Psoas muscle (tissue), 8 donors: Measurements from ENCODE around the gene LMAN2. TPM values are rescaled to one million over a fixed set of nuclear protein-coding genes. Genes with fewer than 3 reads are reported as not detected.

Experiments
- ATAC-seq, 4 donors: fragments of 200-7000 bp; cut with Tn5 transposase; one replicate each; pipeline ENCODE4 v1.9.1; 2020; ENCODE audit warnings: moderate library complexity in 3 of 4, mild to moderate bottlenecking in 2 of 4
- DNase-seq, 2 donors: peaks; one replicate each; pipeline ENCODE4 v3.0.0-alpha.2; 2020
- H3K27ac ChIP-seq: fragments of 200-600 bp; one replicate; pipeline ENCODE4 v1.8.0; 2022
- H3K27me3 ChIP-seq, 3 donors: fragments of 200-600 bp in 1 of 3; one replicate each; pipeline versions ENCODE4 v1.6.1 to v1.8.0; 2013 to 2022; ENCODE audit warnings: low read length in 2 of 3, mild to moderate bottlenecking in 2 of 3, moderate library complexity in 1 of 3; ENCODE audit not compliant: insufficient read depth in 3 of 3
- H3K36me3 ChIP-seq, 2 donors: fragments of 200-600 bp in 1 of 2; one replicate each; pipeline versions ENCODE4 v1.6.1 to v1.8.0; 2013 to 2022; ENCODE audit warnings: low read depth in 1 of 2, mild to moderate bottlenecking in 1 of 2, moderate library complexity in 1 of 2; ENCODE audit not compliant: insufficient read depth in 1 of 2
- H3K4me1 ChIP-seq: fragments of 200-600 bp; one replicate; pipeline ENCODE4 v1.8.0; 2022
- H3K4me3 ChIP-seq: fragments of 200-600 bp; one replicate; pipeline ENCODE4 v1.8.0; 2022; ENCODE audit warnings: mild to moderate bottlenecking
- H3K9me3 ChIP-seq: fragments of 200-600 bp; one replicate; pipeline ENCODE4 v1.8.0; 2022
- CTCF ChIP-seq: fragments of 200-600 bp; IDR thresholded peaks from one replicate; pipeline ENCODE4 v1.8.0; 2022; ENCODE audit warnings: antibody characterized with exemption
- WGBS, 3 donors: extraction: QIAGEN DNeasy Blood & Tissue Kit; methylation state at CpG; one replicate each; pipeline versions ENCODE4 v1.1.6 to v1.1.7; 2013; 5-methylcytosine and 5-hydroxymethylcytosine counted together
- intact Hi-C, 2 donors: fragments of 100-400 bp; cut with DNase I; formaldehyde crosslinking; loops; one replicate each; pipeline versions ENCODE4 v1.11.0 to v1.14.2; 2022
- polyA plus RNA-seq, 3 donors: library from polyadenylated mRNA; stranded (reverse); fragments of 200-250 nt; gene quantifications; one replicate each; pipeline ENCODE4 v1.2.3, GENCODE V29; 2013
- total RNA-seq, 4 donors: library from RNA; stranded (reverse); fragmentation: NEBNext Ultra II Directional in 2 of 4; extraction: Animal tissue kit (Norgen Biotek cat#: 25700) in 2 of 4; gene quantifications; one replicate each; pipeline versions ENCODE4 v1.2.1 to v1.2.4, GENCODE V29; 2021 to 2023
- donor health status: healthy with polysubstance abuse.
- donor health status: DM: no; HTN: no; CAD: no; lungs with moderate emphysema.
- donor health status: Bipolar disorder and iron deficiency.
- donor health status: healthy.
- donor health status: DM: yes; HTN: yes; CAD: no.
- donor health status: DM: no; HTN: no; CAD: no.
- donor health status: DM: no; HTN: no; CAD: no.
- donor health status: DM: yes; HTN: yes; CAD: no.

LMAN2 gene
- total and polyA plus RNA-seq, 7 donors: 28.7 to 193 (median 55.8) TPM

- Histone ChIP-seq H3K9me3 (no peaks in the 10 kb centered on the region), H3K4me3 (peak overlapping the region; percentile 6), H3K36me3 (peaks cover 0 to 43% of the 10 kb centered on the region in 2 donors), H3K27me3 (no peaks in the 10 kb centered on the region), H3K4me1 (peaks cover 37% of the 10 kb centered on the region), H3K27ac (peak overlapping the region; percentile 92)
- ATAC-seq: no peak
- no peak for TF ChIP-seq CTCF
- DNase-seq: no peak
- WGBS, 3 donors: 28 to 34% (median 31%) methylated on average over 4 of the region's 4 CpGs
- intact Hi-C loops: loop anchor here (5.0 kb wide), 2 partner anchors 168 to 183 kb away; partner anchors contain the start of gene NSD1 (in 1 of the 2)
Observed at GRCh38 chr5:177300236-177300880, 51.1 kb downstream of the LMAN2 start.

DNA sequence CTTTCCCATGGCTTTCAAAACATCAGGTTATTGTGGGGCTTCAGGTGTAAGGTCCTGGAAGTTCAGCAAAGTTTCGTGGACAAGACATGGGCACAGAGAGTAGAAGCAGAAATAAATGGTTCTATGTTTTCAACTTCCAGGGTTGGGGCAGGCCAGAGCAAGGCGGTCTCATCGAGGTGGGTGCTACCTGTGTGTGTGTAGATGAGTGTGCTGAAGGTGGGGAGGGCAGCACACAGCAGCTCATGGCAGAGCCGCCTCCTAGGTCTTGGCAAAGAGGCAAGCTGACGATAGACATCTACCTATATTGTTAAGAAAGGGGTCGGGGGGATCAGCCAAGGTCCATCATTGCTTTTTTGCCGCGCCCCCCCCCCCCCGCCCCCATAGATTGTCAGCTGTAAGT is 51.8 kb downstream of the LMAN2 start:
- Histone ChIP-seq H3K9me3 (no peaks in the 10 kb centered on the region), H3K27ac (peak overlapping the region; percentile 92), H3K4me3 (no peak overlapping the region), H3K4me1 (peaks cover 31% of the 10 kb centered on the region), H3K36me3 (peaks cover 0 to 43% of the 10 kb centered on the region in 2 donors), H3K27me3 (no peaks in the 10 kb centered on the region)
- no peak for DNase-seq
- no peak for ATAC-seq
- intact Hi-C loops: loop anchor here (5.0 kb wide), 2 partner anchors 167 to 182 kb away; partner anchors contain the start of gene NSD1 (in 1 of the 2)
- 76 to 83% (median 79%) methylated on average over 9 of the region's 9 CpGs for WGBS, 3 donors
- TF ChIP-seq CTCF: no peak

DNA sequence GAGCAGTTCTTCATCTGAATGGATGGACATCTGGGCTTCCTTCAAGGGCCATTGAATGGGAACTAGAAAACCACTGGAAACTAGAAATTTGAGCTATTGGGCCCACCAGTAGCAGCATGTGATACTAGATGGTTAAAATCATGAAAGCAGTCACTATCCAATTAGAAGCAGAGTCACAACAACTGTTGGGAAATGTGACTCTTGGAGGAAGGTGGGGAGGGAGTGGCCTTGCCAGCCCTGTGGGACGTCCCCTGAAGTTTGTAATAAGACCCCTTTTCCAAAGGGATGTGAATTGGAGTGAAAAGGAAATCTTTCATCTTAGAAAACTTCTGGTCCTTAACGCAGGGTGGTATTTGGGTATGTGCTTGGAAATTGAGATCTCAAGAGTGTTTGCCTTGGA is 53.5 kb downstream of the LMAN2 start:
- DNase-seq: no peak
- H3K4me1 ChIP-seq: peaks cover 26% of the 10 kb centered on the region
- H3K4me3 ChIP-seq: no peak overlapping the region
- intact Hi-C loops: no loop called here
- no peaks in the 10 kb centered on the region for H3K27me3 ChIP-seq
- no peak for TF ChIP-seq CTCF
- H3K36me3 ChIP-seq: peaks cover 0 to 60% of the 10 kb centered on the region in 2 donors
- WGBS, 3 donors: 52 to 86% (median 59%) methylated on average over 2 of the region's 2 CpGs
- H3K27ac ChIP-seq: no peak overlapping the region
- no peak for ATAC-seq
- H3K9me3 ChIP-seq: no peaks in the 10 kb centered on the region

DNA sequence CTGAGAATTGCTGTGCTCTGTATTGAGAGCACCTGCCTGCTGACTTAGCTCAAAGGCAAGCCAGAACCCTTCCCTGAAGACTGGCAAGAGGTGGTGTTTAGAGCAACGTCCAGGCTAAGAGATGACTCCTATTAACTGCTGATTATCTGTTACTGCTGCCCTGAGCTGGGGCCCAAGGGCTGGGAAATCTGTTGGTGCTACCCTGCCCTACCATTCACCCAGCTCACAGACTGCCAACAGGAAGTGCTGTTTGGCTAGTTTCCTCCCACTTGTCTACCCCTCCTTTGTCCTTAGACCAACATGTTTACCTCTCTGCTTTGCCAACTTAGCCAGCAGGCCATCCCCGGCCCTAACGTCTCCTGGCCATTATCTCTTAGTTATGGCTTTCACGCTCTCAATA is 54.9 kb downstream of the LMAN2 start:
- intact Hi-C loops: no loop called here
- peaks cover 17% of the 10 kb centered on the region for H3K4me1 ChIP-seq

More for the DNA sequence above, 54.9 kb downstream of the LMAN2 start:
- TF ChIP-seq CTCF: no peak
- Histone ChIP-seq H3K4me3 (no peak overlapping the region), H3K9me3 (no peaks in the 10 kb centered on the region), H3K27me3 (no peaks in the 10 kb centered on the region), H3K27ac (no peak overlapping the region), H3K36me3 (peaks cover 6 to 66% of the 10 kb centered on the region in 2 donors)
- DNase-seq (no peak), ATAC-seq (no peak)
- WGBS, 3 donors: 36 to 49% (median 45%) methylated on average over 4 of the region's 4 CpGs
